ENCODE data around the gene EFNB2. TPM values are rescaled to one million over a fixed set of nuclear protein-coding genes. Genes with fewer than 3 reads are reported as not detected.

Gene EFNB2
- total and polyA plus RNA-seq, 9 of the 15 experiments (the other 6 are each of a cell fraction or from before 2014, with no cell fraction given), result 0.01 to 0.29 (median 0.18) TPM

DNA sequence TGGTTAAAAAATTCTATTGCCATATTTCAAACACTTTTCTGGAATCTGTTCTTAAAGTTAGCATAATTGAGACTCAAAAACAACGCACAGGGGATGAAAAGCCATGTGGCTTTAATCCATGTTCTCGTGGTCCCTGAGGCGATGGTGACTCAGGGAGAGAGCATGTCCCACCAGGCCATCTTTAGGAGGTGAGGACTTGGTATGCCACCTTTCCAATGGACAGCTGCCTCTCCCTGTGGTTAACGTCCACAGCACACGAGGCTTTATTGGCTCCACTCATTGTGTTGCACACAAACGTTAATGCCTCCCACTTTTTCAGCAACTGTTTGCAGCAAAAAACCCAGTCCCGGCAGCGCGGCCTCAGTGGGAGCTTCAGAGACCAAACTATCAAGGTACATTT lies 51.4 kb downstream of the EFNB2 start:
- Histone ChIP-seq H3K27me3 (ENCODE audit: control insufficient read depth in 2 of 2, insufficient read depth in 2 of 2, low read length in 2 of 2) (peaks cover 0 to 4% of the 10 kb centered on the region in 2 experiments; a peak in 2 of 5 replicates), H3K36me3 (ENCODE audit: control insufficient read depth, insufficient read depth, low read length) (no peaks in the 10 kb centered on the region), H3K9me1 (ENCODE audit: control insufficient read depth, insufficient read depth, low read length) (no peaks in the 10 kb centered on the region), H3K27ac (ENCODE audit: extremely low read depth, low read depth, low read length) (no peak overlapping the region), H3K4me3 (no peak overlapping the region), H3K9me3 (replicated peaks; ENCODE audit: control insufficient read depth, insufficient read depth, low read depth, low read length) (no peaks in the 10 kb centered on the region), H3K4me1 (replicated peaks in 1 of 2; ENCODE audit: control insufficient read depth in 2 of 2, insufficient read depth in 2 of 2, low read length in 2 of 2) (no peaks in the 10 kb centered on the region; a peak in 1 of 5 replicates), H2AFZ (ENCODE audit: low read depth, low read length) (no peak overlapping the region), H3K79me2 (ENCODE audit: control insufficient read depth, insufficient read depth, low read length) (no peaks in the 10 kb centered on the region), H4K20me1 (replicated peaks; ENCODE audit: control insufficient read depth, insufficient read depth, low read length) (no peaks in the 10 kb centered on the region), H3K4me2 (ENCODE audit: insufficient read depth, low read length) (no peak overlapping the region), H3K9ac (ENCODE audit: insufficient read depth in 1 of 2, low read depth in 2 of 2, low read length in 2 of 2) (no peak overlapping the region)
- FAIRE-seq (no peak), ATAC-seq (no peak), DNase-seq (ENCODE audit: extremely low read depth in 1 of 4, low spot score in 3 of 4) (no peak)
- 0% methylated on average over 8 of the region's 9 CpGs for WGBS (ENCODE audit: insufficient coverage, low coverage, missing lambda C conversion rate)
- BruUV-seq (replicated peaks), result no TSS peak
- CTCF ChIA-PET (ENCODE audit: low intra/inter-chr PET ratio), result no interaction called here
- intact Hi-C loops (cut with micrococcal nuclease), result no loop called here
- TF ChIP-seq SMARCA4 (IDR thresholded peaks at IDR 0.05), result no peak
- TF ChIP-seq PTBP1 (IDR thresholded peaks at IDR 0.05; ENCODE audit: low read depth, low read length), result no peak
- no peak for TF ChIP-seq COPS2 (conservative IDR thresholded peaks at IDR 0.05)
- TF ChIP-seq ZNF57 (CRISPR knock-in tag; IDR thresholded peaks at IDR 0.05), result no peak
- TF ChIP-seq ZNF232 (CRISPR knock-in tag; IDR thresholded peaks at IDR 0.05), result no peak
- TF ChIP-seq, protein P1, sequence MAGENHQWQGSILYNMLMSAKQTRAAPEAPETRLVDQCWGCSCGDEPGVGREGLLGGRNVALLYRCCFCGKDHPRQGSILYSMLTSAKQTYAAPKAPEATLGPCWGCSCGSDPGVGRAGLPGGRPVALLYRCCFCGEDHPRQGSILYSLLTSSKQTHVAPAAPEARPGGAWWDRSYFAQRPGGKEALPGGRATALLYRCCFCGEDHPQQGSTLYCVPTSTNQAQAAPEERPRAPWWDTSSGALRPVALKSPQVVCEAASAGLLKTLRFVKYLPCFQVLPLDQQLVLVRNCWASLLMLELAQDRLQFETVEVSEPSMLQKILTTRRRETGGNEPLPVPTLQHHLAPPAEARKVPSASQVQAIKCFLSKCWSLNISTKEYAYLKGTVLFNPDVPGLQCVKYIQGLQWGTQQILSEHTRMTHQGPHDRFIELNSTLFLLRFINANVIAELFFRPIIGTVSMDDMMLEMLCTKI (IDR thresholded peaks at IDR 0.05; ENCODE audit: partially characterized antibody), result no peak
- no peak for TF ChIP-seq NFYB (IDR thresholded peaks at IDR 0.05; ENCODE audit: extremely low read depth, insufficient read length)
- no peak for TF ChIP-seq EP300 (IDR thresholded peaks at IDR 0.05; ENCODE audit: low read length)
- TF ChIP-seq PHB (CRISPR knock-in tag; IDR thresholded peaks at IDR 0.05), result no peak
- no peak for TF ChIP-seq EHMT2 (IDR thresholded peaks at IDR 0.05)
- no peak for TF ChIP-seq ETS2 (tag; IDR thresholded peaks at IDR 0.05; ENCODE audit: borderline replicate concordance, poor library complexity, severe bottlenecking)
- no peak for TF ChIP-seq U2AF2 (optimal IDR thresholded peaks at IDR 0.05; ENCODE audit: low read depth, low read length)
- TF ChIP-seq SMAD1 (IDR thresholded peaks at IDR 0.05; ENCODE audit: low read depth, low read length, partially characterized antibody), result no peak
- TF ChIP-seq ZBTB8A (IDR thresholded peaks at IDR 0.05; ENCODE audit: partially characterized antibody), result no peak
- no peak for TF ChIP-seq PYGO2 (tag; IDR thresholded peaks at IDR 0.05)
- no peak for TF ChIP-seq HIVEP1 (CRISPR knock-in tag; IDR thresholded peaks at IDR 0.05)
- in situ Hi-C loops (cut with MboI), result no loop called here
- POLR2A ChIA-PET, result no interaction called here

Measured in K562 (cell line).